Neural cell (in vitro differentiated cells): ENCODE measurements around the gene DNAJC13. TPM values are rescaled to one million over a fixed set of nuclear protein-coding genes. Genes with fewer than 3 reads are reported as not detected.

Experiments
- H2AFZ ChIP-seq: fragments of 200-600, 300-800 bp; sonication (generic), shearing (Covaris generic); 2 replicates; pipeline ENCODE4 v1.6.0; 2014; ENCODE audit warnings: low read depth, mild to moderate bottlenecking, antibody characterized with exemption, low read length, moderate library complexity
- H3F3A ChIP-seq: fragments of 200-600 bp; shearing (Covaris generic); 2 replicates; pipeline ENCODE4 v1.6.1; 2016; ENCODE audit warnings: mild to moderate bottlenecking, moderate library complexity, mixed read lengths, antibody characterized with exemption, low read length; ENCODE audit not compliant: insufficient read depth, poor library complexity, severe bottlenecking
- H3K27ac ChIP-seq: fragments of 200-600, 300-800 bp; sonication (generic), shearing (Covaris generic); 2 replicates; pipeline ENCODE4 v1.5.1; 2014; ENCODE audit warnings: mild to moderate bottlenecking, low read length, moderate library complexity
- H3K27me3 ChIP-seq: fragments of 300-800, 200-600 bp; sonication (generic), shearing (Covaris generic); 2 replicates; pipeline ENCODE4 v1.6.0; 2014; ENCODE audit warnings: mild to moderate bottlenecking, low read depth, low read length, moderate library complexity; ENCODE audit not compliant: insufficient read depth
- H3K36me3 ChIP-seq: fragments of 300-800, 200-600 bp; sonication (generic), shearing (Covaris generic); 2 replicates; pipeline ENCODE4 v1.5.1; 2014; ENCODE audit warnings: mild to moderate bottlenecking, antibody characterized with exemption, low read length, moderate library complexity; ENCODE audit not compliant: insufficient read depth
- H3K4me2 ChIP-seq: fragments of 300-800, 200-600 bp; sonication (generic), shearing (Covaris generic); 2 replicates; pipeline ENCODE4 v1.6.0; 2014; ENCODE audit warnings: mild to moderate bottlenecking, low read length
- H3K4me3 ChIP-seq: fragments of 300-800, 200-600 bp; sonication (generic), shearing (Covaris generic); 2 replicates; pipeline ENCODE4 v1.5.1; 2014; ENCODE audit warnings: mild to moderate bottlenecking, low read length, moderate library complexity
- H3K79me2 ChIP-seq: fragments of 200-600 bp; shearing (Covaris generic); replicated peaks from 2 replicates; pipeline ENCODE4 v1.6.0; 2014; ENCODE audit warnings: mild to moderate bottlenecking, low read length, moderate library complexity; ENCODE audit not compliant: insufficient read depth
- H3K9ac ChIP-seq: fragments of 300-800, 200-600 bp; sonication (generic), shearing (Covaris generic); 2 replicates; pipeline ENCODE4 v1.6.1; 2016; ENCODE audit warnings: mild to moderate bottlenecking, low read length, mixed read lengths
- H3K9me2 ChIP-seq: fragments of 200-600 bp; shearing (Covaris generic); 2 replicates; pipeline ENCODE4 v1.6.1; 2016; ENCODE audit warnings: mild to moderate bottlenecking, low read length, mixed read lengths; ENCODE audit not compliant: insufficient read depth
- H3K9me3 ChIP-seq: fragments of 200-600, 300-800 bp; sonication (generic), shearing (Covaris generic); 2 replicates; pipeline ENCODE4 v1.6.1; 2016; ENCODE audit warnings: mild to moderate bottlenecking, mixed run types, low read length, moderate library complexity, mixed read lengths
- H4K20me1 ChIP-seq: fragments of 200-600 bp; shearing (Covaris generic); 2 replicates; pipeline ENCODE4 v1.6.1; 2016; ENCODE audit warnings: mild to moderate bottlenecking, mixed run types; ENCODE audit not compliant: insufficient read depth
- EP300 ChIP-seq: fragments of 450-650 bp; conservative IDR thresholded peaks from 2 replicates; pipeline ENCODE4 v1.6.1; 2014; ENCODE audit warnings: antibody characterized with exemption, mild to moderate bottlenecking, moderate library complexity; ENCODE audit not compliant: poor library complexity, severe bottlenecking
- EZH2 ChIP-seq: fragments of 200-600, 300-800 bp; shearing (Covaris generic), sonication (generic); IDR thresholded peaks from 2 replicates; pipeline ENCODE4 v1.6.1; 2014; ENCODE audit warnings: antibody characterized with exemption, low read length, borderline replicate concordance, mild to moderate bottlenecking; ENCODE audit not compliant: insufficient read depth, poor library complexity, severe bottlenecking
- MXI1 ChIP-seq: fragments of 450-650 bp; conservative IDR thresholded peaks from 2 replicates; pipeline ENCODE4 v1.6.1; 2014; ENCODE audit warnings: antibody characterized with exemption, mild to moderate bottlenecking; ENCODE audit not compliant: poor library complexity, severe bottlenecking
- POLR2AphosphoS5 ChIP-seq: IDR thresholded peaks from 2 replicates; pipeline ENCODE4 v1.6.1; 2012
- RAD21 ChIP-seq: fragments of 450-650 bp; conservative IDR thresholded peaks from 2 replicates; pipeline ENCODE4 v1.6.1; 2014; ENCODE audit warnings: antibody characterized with exemption, mild to moderate bottlenecking, moderate library complexity
- SMC3 ChIP-seq: fragments of 450-650 bp; conservative IDR thresholded peaks from 2 replicates; pipeline ENCODE4 v1.6.1; 2014; ENCODE audit warnings: antibody characterized with exemption, mild to moderate bottlenecking, moderate library complexity; ENCODE audit not compliant: poor library complexity
- TAF1 ChIP-seq: IDR thresholded peaks from 2 replicates; pipeline ENCODE4 v1.6.1; 2012; ENCODE audit warnings: low read depth
- polyA plus RNA-seq: library from polyadenylated mRNA; depleted of rRNA; stranded (reverse); fragments of >200 nt; gene quantifications from 2 replicates; pipeline ENCODE4 v1.2.3, GENCODE V29; 2014
- TF ChIP-seq, protein P1 (sequence below): fragments of 450-650 bp; IDR thresholded peaks from 2 replicates; pipeline ENCODE4 v1.5.1; 2014; ENCODE audit warnings: antibody characterized with exemption, mild to moderate bottlenecking, moderate library complexity; ENCODE audit not compliant: poor library complexity, severe bottlenecking
- TF ChIP-seq, protein P2 (sequence below): IDR thresholded peaks from 2 replicates; pipeline ENCODE4 v1.6.1; 2012; ENCODE audit warnings: borderline replicate concordance

DNAJC13 gene
- polyA plus RNA-seq, 1 donor from 2014 or later: 38.4 TPM

DNA sequence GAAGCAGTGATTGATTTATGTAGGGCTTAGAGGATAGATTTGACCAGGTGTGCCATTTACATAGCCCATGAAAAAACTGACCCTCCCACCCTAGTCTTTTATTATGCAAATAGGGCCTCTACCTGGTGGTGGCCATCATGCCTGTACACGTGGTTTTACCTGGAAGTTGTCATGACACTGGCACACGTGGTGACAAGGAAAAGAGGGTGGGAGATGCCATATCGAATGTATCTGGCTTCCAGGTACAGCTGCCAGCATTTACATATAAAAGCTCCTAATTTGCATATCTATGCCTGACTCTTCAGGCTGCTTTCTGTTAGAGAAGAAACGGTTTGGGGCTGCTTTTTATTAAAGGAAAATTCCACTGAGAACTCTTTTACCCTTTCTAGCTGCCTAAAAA lies 35.0 kb upstream of the DNAJC13 start:
- Histone ChIP-seq H3K9ac (no peak overlapping the region), H3K9me2 (no peaks in the 10 kb centered on the region), H3K4me3 (no peak overlapping the region), H3K9me3 (no peaks in the 10 kb centered on the region), H3K79me2 (no peaks in the 10 kb centered on the region), H3K4me2 (no peak overlapping the region), H2AFZ (no peak overlapping the region), H3K27ac (no peak overlapping the region), H3F3A (no peaks in the 10 kb centered on the region), H3K27me3 (no peaks in the 10 kb centered on the region), H4K20me1 (no peaks in the 10 kb centered on the region), H3K36me3 (no peaks in the 10 kb centered on the region)
- TF ChIP-seq, protein P1, sequence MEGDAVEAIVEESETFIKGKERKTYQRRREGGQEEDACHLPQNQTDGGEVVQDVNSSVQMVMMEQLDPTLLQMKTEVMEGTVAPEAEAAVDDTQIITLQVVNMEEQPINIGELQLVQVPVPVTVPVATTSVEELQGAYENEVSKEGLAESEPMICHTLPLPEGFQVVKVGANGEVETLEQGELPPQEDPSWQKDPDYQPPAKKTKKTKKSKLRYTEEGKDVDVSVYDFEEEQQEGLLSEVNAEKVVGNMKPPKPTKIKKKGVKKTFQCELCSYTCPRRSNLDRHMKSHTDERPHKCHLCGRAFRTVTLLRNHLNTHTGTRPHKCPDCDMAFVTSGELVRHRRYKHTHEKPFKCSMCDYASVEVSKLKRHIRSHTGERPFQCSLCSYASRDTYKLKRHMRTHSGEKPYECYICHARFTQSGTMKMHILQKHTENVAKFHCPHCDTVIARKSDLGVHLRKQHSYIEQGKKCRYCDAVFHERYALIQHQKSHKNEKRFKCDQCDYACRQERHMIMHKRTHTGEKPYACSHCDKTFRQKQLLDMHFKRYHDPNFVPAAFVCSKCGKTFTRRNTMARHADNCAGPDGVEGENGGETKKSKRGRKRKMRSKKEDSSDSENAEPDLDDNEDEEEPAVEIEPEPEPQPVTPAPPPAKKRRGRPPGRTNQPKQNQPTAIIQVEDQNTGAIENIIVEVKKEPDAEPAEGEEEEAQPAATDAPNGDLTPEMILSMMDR: no peak
- TF ChIP-seq EP300: no peak
- TF ChIP-seq, protein P2, sequence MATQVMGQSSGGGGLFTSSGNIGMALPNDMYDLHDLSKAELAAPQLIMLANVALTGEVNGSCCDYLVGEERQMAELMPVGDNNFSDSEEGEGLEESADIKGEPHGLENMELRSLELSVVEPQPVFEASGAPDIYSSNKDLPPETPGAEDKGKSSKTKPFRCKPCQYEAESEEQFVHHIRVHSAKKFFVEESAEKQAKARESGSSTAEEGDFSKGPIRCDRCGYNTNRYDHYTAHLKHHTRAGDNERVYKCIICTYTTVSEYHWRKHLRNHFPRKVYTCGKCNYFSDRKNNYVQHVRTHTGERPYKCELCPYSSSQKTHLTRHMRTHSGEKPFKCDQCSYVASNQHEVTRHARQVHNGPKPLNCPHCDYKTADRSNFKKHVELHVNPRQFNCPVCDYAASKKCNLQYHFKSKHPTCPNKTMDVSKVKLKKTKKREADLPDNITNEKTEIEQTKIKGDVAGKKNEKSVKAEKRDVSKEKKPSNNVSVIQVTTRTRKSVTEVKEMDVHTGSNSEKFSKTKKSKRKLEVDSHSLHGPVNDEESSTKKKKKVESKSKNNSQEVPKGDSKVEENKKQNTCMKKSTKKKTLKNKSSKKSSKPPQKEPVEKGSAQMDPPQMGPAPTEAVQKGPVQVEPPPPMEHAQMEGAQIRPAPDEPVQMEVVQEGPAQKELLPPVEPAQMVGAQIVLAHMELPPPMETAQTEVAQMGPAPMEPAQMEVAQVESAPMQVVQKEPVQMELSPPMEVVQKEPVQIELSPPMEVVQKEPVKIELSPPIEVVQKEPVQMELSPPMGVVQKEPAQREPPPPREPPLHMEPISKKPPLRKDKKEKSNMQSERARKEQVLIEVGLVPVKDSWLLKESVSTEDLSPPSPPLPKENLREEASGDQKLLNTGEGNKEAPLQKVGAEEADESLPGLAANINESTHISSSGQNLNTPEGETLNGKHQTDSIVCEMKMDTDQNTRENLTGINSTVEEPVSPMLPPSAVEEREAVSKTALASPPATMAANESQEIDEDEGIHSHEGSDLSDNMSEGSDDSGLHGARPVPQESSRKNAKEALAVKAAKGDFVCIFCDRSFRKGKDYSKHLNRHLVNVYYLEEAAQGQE: no peak

DNA sequence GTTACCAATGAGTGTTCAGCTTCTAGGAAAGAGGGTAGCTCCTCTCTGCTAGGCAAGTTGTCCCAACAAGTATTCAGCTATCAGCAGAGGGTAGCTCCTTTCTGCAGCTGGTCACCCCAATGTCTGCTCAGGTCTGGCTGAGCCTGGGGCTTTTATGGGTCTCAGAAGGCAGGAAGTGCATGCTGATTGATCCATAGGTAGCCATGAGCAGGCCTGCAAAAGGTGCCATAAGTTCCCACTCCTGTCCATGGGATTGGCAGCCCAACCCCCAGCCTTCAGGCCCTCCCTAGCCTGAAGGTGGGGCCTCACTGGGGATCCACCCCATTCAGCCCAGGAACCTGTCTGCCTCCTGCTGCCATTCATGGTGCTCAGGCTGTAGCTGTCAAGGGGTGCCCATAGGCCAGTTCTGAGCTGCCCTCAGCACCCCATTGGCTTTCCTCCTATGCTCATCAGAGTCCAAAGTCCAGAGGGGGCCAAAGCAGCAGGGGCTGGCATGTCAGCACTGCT lies 34.6 kb upstream of the DNAJC13 start:
- H2AFZ ChIP-seq: no peak overlapping the region
- H3K27ac ChIP-seq: no peak overlapping the region
- no peaks in the 10 kb centered on the region for H3K79me2 ChIP-seq
- H3K36me3 ChIP-seq: no peaks in the 10 kb centered on the region
- H3K9me2 ChIP-seq: no peaks in the 10 kb centered on the region
- no peaks in the 10 kb centered on the region for H3F3A ChIP-seq
- H3K27me3 ChIP-seq: no peaks in the 10 kb centered on the region
- H3K4me2 ChIP-seq: no peak overlapping the region
- no peaks in the 10 kb centered on the region for H4K20me1 ChIP-seq
- H3K9ac ChIP-seq: no peak overlapping the region
- no peak overlapping the region for H3K4me3 ChIP-seq
- TF ChIP-seq, protein P2: no peak
- no peak for TF ChIP-seq SMC3
- no peak for TF ChIP-seq EP300
- TF ChIP-seq, protein P1: no peak
- TF ChIP-seq MXI1: no peak
- no peak for TF ChIP-seq POLR2AphosphoS5
- TF ChIP-seq TAF1: no peak
- no peak for TF ChIP-seq RAD21
- TF ChIP-seq EZH2: no peak
- no peaks in the 10 kb centered on the region for H3K9me3 ChIP-seq
